GM21529 (cell line): ENCODE results near the gene PUDP.
"Not testable (repeated sequence)": the region's sequence is repeated elsewhere in the genome, so short reads cannot be mapped to it uniquely, and the experiment has no call there.

ENCODE experiments used
- ATAC-seq: cut with Tn5 transposase; IDR thresholded peaks from one replicate; pipeline ENCODE4 v1.9.1; 2021; ENCODE audit not compliant: unreplicated experiment

Gene PUDP

DNA sequence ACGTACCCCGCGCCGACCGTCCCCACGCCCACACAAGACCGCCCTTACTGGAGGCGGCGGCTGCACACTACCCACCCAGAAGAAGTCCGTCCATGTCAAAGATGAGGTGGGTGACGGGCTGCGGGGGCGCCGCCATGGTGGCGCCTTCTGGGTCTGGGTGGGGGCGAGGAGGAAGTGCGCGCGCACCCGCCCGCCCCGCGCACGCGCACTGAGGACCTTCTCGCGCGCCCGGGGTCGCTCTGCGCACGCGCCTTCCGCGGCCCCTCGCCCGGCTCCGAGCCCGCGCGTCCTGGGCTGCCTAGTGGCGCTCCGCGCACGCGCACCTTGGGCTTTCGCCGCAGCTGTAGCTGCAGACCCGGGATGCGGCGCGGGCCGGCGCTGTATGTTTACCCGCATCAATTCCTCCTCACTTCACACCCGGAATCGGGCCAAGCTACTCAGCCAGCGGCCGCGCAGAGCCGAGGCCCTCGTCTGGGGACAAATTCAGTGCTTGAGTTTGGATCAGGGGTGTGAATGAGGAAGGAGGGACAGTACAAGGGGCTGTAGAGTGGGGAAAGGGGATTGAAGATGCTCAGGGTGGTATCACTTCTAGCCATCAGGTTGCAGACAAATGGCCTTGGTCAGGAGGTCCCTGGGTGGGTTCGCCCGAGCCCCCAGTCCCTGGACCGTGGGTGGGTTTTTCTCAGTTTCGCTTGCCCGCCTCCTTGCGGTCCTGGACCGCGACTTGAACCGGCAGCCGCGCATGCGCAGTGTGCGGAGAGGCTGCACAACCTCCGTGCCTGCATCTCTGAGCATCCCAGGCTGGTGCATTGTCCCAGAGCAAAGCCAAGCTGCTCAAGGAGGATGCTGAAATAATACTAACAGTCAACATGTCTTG is at the start of gene PUDP:
Gene PUDP (minus strand): TSS at position 176 of the 877 bp plus-strand sequence. CDS start 40 bp downstream, at position 136.
- peak; percentile 78 for ATAC-seq

GRCh38 chrX:7194606-7195005 is 46.7 kb upstream of the PUDP start:
- no peak for ATAC-seq

DNA sequence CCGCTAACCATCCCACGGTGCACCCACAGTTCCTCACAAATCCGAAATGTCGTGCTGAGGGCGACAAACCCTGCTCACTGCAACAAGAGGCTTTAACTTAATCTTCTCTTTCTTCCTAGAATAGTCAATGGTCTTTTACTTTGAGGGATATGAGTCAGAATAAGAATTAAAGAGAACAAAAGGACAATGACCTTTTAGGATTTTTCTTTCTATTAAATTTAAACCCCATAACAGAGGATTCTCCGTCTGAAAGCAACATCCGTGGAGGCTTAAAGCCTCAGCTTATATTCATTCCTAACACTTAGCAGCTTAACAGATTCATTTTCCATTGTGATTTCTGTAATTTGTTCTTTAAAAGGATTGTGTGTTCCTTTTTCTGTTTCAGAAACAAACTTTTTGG is 44.9 kb upstream of the PUDP start:
- no peak for ATAC-seq

DNA sequence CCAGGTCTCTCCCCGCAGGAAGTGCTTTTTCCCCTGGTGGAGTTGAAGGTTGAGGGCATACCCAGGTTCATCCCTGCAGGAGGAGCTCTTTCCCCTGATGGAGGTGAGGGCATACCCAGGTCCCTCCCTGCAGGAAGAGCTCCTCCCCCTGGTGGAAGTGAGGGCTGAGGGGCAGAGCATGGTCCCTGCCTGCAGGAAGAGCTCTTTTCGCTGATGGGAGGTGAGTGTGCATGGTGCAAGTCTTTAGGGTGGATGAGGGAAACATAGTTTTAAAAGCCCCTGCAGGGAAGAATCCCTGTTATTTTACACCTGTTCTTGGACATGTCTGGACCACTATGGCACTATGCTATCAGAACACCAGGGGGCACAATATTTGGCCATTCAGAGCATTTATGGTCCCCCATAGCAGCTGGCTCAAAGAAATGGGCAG is 43.7 kb upstream of the PUDP start:
- ATAC-seq, result peak; percentile 66

- ATAC-seq, result no peak
Observed at GRCh38 chrX:7190157-7190556, 42.2 kb upstream of the PUDP start.

DNA sequence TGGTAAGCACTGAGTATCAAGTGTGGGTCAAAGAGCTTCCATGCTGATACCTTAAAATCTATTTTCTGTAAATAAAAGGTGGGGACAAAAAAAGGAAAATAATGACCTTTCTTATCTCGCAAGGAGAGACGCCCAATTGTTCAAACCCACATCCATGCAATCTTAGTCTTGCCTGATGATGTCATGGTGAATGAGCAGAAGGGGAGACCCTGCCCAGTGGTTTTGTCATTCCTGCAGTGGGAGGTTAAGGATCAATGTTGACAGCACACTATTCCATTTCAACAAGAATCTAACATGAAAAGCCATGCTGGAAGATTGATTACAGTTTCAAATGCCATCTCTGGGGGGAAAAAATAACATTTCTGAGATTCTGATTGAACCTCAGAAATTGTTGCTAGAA is 40.7 kb upstream of the PUDP start:
- ATAC-seq, result no peak

DNA sequence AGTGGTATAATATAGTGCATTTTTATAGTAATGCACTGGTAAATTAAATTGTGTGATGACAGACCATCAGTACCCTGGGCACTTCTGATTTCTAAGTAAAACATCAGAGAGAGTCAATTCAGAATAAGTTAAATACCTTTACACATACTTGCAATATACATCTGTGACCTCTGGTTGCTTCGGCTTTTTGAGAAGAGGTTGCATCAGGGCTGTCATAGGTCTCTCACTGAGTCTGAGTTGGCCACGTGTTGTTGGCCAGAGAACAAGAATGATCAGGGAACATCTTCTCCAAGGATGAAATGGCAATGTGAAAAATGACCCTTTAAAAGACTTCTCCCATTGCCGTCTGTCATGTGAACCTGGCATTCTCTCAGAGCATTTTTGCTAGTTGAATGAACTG is 36.9 kb upstream of the PUDP start:
- ATAC-seq, result no peak

DNA sequence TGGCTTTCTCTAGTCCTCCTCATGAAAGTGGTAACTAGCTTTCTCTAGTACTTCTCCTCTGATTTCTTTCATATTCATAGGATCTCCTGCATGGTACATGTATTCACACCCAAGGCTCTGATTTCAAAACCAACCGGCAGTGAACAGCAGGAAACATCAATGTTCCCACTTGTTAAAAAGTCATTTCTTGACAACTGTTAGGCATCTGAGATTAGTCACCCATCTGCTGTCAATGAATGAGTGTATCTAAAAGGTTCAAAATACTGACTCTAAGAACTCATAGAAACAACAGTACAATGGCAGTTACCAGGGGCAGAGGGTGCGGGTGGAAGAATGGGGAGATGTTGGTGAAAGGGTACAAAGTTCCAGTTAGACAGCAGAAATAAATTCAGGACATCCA is 31.5 kb upstream of the PUDP start:
- no peak for ATAC-seq

DNA sequence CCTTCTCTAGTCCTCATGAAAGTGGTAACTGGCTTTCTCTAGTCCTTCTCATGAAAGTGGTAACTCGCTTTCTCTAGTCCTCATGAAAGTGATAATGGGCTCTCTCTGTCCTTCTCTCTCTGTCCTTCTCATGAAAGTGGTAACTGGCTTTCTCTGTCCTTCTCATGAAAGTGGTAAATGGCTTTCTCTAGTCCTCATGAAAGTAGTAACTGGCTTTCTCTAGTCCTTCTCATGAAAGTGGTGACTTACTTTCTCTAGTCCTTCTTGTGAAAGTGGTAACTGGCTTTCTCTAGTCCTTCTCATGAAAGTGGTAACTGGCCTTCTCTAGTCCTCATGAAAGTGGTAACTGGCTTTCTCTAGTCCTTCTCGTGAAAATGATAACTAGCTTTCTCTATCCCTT is 30.9 kb upstream of the PUDP start:
- not testable (repeated sequence) for ATAC-seq

- peak; percentile 75 for ATAC-seq
Observed at GRCh38 chrX:7170898-7171297, 22.9 kb upstream of the PUDP start.

DNA sequence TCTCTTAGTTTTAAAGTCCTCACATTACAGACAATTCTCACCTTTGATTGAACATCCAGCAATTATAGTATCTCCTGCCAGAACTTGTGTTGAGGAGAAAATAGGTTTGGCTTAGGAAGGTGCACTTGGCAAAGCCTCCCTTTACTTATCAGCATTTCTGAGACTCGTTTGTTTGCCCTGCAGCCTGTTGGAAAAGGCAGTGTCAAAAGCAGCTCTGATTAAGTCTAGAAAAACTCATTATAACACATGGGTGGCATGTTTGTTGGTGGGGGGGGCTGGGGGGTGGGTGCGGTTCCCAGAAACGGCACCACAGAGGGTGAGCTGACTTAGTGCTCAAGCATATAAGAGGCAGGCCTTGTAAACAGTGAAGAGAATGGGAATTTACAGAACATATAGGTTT is 21.7 kb upstream of the PUDP start:
- ATAC-seq, result no peak

- ATAC-seq, result no peak
Observed at GRCh38 chrX:7168371-7168770, 20.4 kb upstream of the PUDP start.

- peak; percentile 64 for ATAC-seq
Observed at GRCh38 chrX:7164174-7164573, 16.2 kb upstream of the PUDP start.

- no peak for ATAC-seq
Observed at GRCh38 chrX:7163146-7163677, 15.3 kb upstream of the PUDP start.

DNA sequence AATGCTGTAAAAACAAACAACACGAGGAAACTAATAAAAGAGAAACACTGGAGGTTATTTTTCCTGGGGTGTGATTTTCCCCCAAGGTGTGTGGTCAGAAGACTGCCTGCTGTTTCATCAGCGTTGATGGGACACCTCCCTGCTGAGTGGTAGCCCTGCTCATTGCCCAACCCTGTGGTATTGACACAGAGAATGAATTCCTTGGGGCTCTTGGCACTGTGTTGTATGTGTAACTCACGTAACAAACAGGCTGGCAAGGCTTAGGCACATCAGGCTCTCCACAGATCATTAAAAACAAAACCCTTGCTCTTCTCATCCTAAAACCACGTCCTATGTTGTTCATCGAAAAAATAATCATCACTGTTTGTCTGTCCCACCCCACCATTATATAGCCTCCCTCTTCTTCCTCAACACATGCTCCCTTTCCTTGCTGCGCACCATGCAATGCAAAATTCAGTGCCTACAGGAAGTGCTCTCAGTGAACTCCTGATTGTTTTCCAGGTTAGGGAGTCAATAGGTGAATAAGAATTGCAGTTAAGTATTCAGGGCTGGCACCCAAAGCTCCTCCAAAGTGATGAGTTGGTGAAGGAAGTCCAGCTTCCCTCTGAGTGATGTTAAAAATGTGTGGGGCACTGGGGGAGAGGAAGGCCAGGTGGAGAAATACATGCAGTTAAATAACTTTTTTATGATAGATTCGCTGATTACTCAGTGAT is 11.4 kb upstream of the PUDP start:
- ATAC-seq, result no peak

GRCh38 chrX:7158468-7158990 is 10.6 kb upstream of the PUDP start:
- no peak for ATAC-seq

DNA sequence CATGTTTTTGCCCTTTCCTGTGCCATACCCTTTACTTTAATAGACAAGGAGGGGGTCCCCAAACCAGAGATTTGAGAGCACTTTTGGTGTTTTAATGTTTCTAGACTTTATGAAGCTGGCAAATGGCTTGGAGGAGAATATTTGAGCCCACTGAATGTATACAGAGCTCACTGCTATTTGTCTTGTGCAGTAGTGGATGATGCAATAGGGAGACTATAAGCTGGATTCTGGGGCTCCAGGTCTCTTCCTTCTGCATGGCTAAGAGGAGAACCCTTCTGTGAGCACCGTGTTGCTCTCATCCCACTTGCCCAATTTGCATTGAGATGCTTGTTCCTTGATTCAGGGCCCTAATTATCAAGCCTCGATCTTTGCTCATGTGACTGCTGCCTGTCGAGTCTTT is 8.9 kb upstream of the PUDP start:
- no peak for ATAC-seq

GRCh38 chrX:7155163-7155562 is 7.2 kb upstream of the PUDP start:
- no peak for ATAC-seq

DNA sequence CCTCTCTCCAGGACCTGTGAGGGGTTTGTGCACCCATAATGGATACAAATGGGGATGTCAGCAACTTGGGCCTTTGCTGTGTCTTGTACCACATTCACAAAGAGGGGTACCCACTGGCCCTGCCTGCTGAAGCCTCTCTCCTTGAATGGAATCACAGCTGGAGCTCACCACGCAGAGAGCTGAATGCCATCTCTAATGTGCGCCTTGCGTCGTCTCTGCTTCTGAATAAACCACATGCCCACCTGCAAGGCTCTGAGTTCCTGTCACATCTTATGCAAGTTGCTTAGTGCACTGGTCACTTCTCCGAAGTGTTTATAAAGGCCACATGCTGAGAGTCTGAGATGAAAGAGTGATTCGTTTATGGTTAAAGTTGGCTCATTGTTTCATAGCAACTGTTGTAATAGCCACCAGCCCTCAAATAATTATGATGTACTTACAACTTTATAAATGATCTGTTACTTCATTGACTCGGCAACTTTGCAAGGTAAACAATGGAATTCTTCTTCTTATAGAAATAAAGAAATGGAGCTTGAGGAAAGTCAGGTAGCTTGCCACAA is 6.2 kb upstream of the PUDP start:
- ATAC-seq, result no peak

- ATAC-seq, result no peak
Observed at GRCh38 chrX:7153231-7153630, 5.3 kb upstream of the PUDP start.

- ATAC-seq, result no peak
Observed at GRCh38 chrX:7149411-7149810, 1.5 kb upstream of the PUDP start.
